ENCODE data around the gene PRDX2.
A peak's percentile ranks its signal among the peaks of the same experiment; 100 is the strongest.

Gene PRDX2

DNA sequence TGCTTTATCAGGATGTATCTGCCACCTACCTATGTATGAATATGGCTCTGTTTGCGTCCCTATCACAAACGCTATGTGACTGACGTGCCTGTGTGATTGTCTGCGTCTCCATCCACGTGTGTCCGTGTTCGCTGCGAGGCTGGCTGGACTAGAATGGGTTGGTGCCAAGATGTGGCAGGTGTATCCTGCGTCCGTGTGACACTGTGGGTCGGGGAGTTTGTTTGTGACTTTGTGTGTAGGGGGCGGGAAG, 19.5 kb downstream of the PRDX2 start:
- peak overlapping the region; percentile 63 for H3K4me3 ChIP-seq (ENCODE audit: low read length)
- no peak for DNase-seq (ENCODE audit: low read depth)
- TF ChIP-seq, protein P1, sequence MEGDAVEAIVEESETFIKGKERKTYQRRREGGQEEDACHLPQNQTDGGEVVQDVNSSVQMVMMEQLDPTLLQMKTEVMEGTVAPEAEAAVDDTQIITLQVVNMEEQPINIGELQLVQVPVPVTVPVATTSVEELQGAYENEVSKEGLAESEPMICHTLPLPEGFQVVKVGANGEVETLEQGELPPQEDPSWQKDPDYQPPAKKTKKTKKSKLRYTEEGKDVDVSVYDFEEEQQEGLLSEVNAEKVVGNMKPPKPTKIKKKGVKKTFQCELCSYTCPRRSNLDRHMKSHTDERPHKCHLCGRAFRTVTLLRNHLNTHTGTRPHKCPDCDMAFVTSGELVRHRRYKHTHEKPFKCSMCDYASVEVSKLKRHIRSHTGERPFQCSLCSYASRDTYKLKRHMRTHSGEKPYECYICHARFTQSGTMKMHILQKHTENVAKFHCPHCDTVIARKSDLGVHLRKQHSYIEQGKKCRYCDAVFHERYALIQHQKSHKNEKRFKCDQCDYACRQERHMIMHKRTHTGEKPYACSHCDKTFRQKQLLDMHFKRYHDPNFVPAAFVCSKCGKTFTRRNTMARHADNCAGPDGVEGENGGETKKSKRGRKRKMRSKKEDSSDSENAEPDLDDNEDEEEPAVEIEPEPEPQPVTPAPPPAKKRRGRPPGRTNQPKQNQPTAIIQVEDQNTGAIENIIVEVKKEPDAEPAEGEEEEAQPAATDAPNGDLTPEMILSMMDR (conservative IDR thresholded peaks at IDR 0.05; ENCODE audit: low read length): no peak

GRCh38 chr19:12779162-12779993, 22.2 kb downstream of the PRDX2 start:
- peak; percentile 76 for DNase-seq (ENCODE audit: low read depth)
- peak overlapping the region; percentile 80 for H3K4me3 ChIP-seq (ENCODE audit: low read length)
- TF ChIP-seq, protein P1 (conservative IDR thresholded peaks at IDR 0.05; ENCODE audit: low read length): no peak

GRCh38 chr19:12778905-12779161, 22.8 kb downstream of the PRDX2 start:
- DNase-seq (ENCODE audit: low read depth): no peak
- peak overlapping the region; percentile 80 for H3K4me3 ChIP-seq (ENCODE audit: low read length)
- TF ChIP-seq, protein P1 (conservative IDR thresholded peaks at IDR 0.05; ENCODE audit: low read length): no peak

- H3K4me3 ChIP-seq (ENCODE audit: low read length): peak overlapping the region; percentile 80
- peak; percentile 81 for DNase-seq (ENCODE audit: low read depth)
- TF ChIP-seq, protein P1 (conservative IDR thresholded peaks at IDR 0.05; ENCODE audit: low read length): no peak
These were observed 23.3 kb downstream of the PRDX2 start for GRCh38 chr19:12778017-12778904.

- DNase-seq (ENCODE audit: low read depth): peak; percentile 66
- TF ChIP-seq, protein P1 (conservative IDR thresholded peaks at IDR 0.05; ENCODE audit: low read length): peak; percentile 78
- H3K4me3 ChIP-seq (ENCODE audit: low read length): peak overlapping the region; percentile 80
These were observed 24.2 kb downstream of the PRDX2 start for GRCh38 chr19:12777217-12778016.

DNA sequence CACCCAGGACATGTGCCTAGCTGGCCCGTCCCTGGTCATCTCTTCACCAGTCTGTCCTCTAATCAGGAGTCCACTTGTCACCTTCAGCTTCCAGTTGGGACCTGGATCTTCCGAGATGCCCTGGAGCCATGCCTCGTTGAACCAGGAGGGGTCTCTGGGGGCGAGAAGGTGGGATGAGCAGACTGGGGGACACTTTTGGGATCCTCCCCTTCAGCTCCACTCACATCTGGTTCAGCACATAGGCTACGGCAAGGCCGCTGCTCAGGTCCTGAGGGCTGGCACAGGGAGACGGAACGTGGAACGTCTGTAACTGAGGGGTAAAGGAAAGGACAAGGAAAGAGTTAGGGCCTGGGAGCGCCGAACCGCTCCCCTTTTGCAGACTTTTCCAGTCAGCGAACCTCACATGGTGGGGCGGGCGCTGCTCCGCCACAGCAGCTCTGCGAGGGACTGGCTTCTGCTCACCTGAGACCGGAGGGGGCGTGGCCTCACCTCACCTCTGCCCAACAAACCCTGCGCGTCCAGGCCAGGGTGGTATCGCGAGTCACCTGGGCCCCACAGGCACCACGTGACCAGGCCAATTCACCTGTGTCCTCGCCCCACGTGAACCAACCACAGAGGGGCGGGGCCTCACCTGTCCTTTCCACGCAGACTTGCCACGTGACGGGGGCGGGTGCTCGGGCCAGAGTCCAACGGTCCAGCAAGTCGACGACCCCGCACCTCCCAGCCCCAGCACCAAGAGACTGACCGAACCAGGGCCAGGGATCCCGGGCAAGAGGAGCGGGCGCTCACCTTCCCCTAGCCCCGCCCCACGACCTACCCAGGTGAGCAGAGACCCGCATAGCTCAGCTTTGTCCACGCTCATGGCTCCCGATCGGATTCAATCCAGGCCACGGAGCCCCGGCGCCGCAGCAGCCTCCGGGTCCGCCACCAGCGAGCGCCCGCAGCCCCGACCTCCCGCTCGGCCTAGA, 26.7 kb downstream of the PRDX2 start, which contains the start of gene HOOK2:
Gene HOOK2 (minus strand): TSS at position 965 of the 968 bp plus-strand sequence. CDS start 103 bp downstream, at position 862.
- DNase-seq (ENCODE audit: low read depth): no peak
- TF ChIP-seq, protein P1 (conservative IDR thresholded peaks at IDR 0.05; ENCODE audit: low read length): no peak
- H3K4me3 ChIP-seq (ENCODE audit: low read length): peak within 1 kb of the TSS; percentile 81

All from AG10803 (cell line).